Measurements from ENCODE around the gene SNORC. TPM values are rescaled to one million over a fixed set of nuclear protein-coding genes. Genes with fewer than 3 reads are reported as not detected.

The SNORC gene
- total RNA-seq, 4 donors from 2014 or later, result 2.5 to 27.2 (median 14.1) TPM

GRCh38 chr2:232869138-232870017, 686 bp upstream of the SNORC start:
- WGBS, 2 donors, result 79 to 81% methylated on average over 15 of the region's 15 CpGs
- peak in 1 of 2 donors; percentile 76 for DNase-seq (ENCODE audit: low spot score in 2 of 2)
- no peak overlapping the region for H3K4me3 ChIP-seq (ENCODE audit: low read depth, poor library complexity, severe bottlenecking)
- intact Hi-C loops (cut with DNase I; ENCODE audit: low total_unique reads), result no loop called here
- no peak for TF ChIP-seq POLR2A (IDR thresholded peaks at IDR 0.05)
- TF ChIP-seq CTCF (IDR thresholded peaks at IDR 0.05), result no peak

- DNase-seq (ENCODE audit: low spot score in 2 of 2), result peak in 1 of 2 donors; percentile 79
- 82 to 85% methylated on average over 10 to 17 of the region's 17 CpGs for WGBS, 2 donors
- TF ChIP-seq CTCF (IDR thresholded peaks at IDR 0.05) (no peak), POLR2A (IDR thresholded peaks at IDR 0.05) (no peak)
- intact Hi-C loops (cut with DNase I; ENCODE audit: low total_unique reads), result no loop called here
- no peak overlapping the region for H3K4me3 ChIP-seq (ENCODE audit: low read depth, poor library complexity, severe bottlenecking)
Observed at GRCh38 chr2:232870766-232871371, 805 bp downstream of the SNORC start.

- 83 to 85% methylated on average over 7 to 15 of the region's 15 CpGs for WGBS, 2 donors
- H3K4me3 ChIP-seq (ENCODE audit: low read depth, poor library complexity, severe bottlenecking), result no peak overlapping the region
- TF ChIP-seq POLR2A (IDR thresholded peaks at IDR 0.05) (no peak), CTCF (IDR thresholded peaks at IDR 0.05) (no peak)
- DNase-seq (ENCODE audit: low spot score in 2 of 2), result peak in 1 of 2 donors; percentile 76
- intact Hi-C loops (cut with DNase I; ENCODE audit: low total_unique reads), result no loop called here
Observed at GRCh38 chr2:232871418-232871834, 1.4 kb downstream of the SNORC start.

GRCh38 chr2:232871835-232872736, 2.0 kb downstream of the SNORC start:
- WGBS, 2 donors, result 84 to 88% methylated on average over 18 to 21 of the region's 22 CpGs
- no peak overlapping the region for H3K4me3 ChIP-seq (ENCODE audit: low read depth, poor library complexity, severe bottlenecking)
- peak in 1 of 2 donors; percentile 85 for DNase-seq (ENCODE audit: low spot score in 2 of 2)
- intact Hi-C loops (cut with DNase I; ENCODE audit: low total_unique reads), result no loop called here
- TF ChIP-seq CTCF (IDR thresholded peaks at IDR 0.05) (no peak), POLR2A (IDR thresholded peaks at IDR 0.05) (no peak)

- no peak for TF ChIP-seq POLR2A (IDR thresholded peaks at IDR 0.05)
- no peak for TF ChIP-seq CTCF (IDR thresholded peaks at IDR 0.05)
- intact Hi-C loops (cut with DNase I; ENCODE audit: low total_unique reads), result no loop called here
- no peak for DNase-seq (ENCODE audit: low spot score in 2 of 2)
- H3K4me3 ChIP-seq (ENCODE audit: low read depth, poor library complexity, severe bottlenecking), result no peak overlapping the region
- WGBS, 2 donors, result 71 to 76% methylated on average over 8 to 9 of the region's 9 CpGs
Observed at GRCh38 chr2:232872826-232873225, 2.8 kb downstream of the SNORC start.

Data from lower leg skin (tissue), 4 donors.